GM20431 (cell line): ENCODE data around the gene CCL19.

ENCODE experiments used
- in situ Hi-C: fragments of 300-500 bp; cut with MseI, MboI; formaldehyde crosslinking; loops from one replicate; pipeline ENCODE4 v1.15.0; 2020; ENCODE audit warnings: low sequenced_read_pairs; ENCODE audit not compliant: unreplicated experiment

Gene CCL19

DNA sequence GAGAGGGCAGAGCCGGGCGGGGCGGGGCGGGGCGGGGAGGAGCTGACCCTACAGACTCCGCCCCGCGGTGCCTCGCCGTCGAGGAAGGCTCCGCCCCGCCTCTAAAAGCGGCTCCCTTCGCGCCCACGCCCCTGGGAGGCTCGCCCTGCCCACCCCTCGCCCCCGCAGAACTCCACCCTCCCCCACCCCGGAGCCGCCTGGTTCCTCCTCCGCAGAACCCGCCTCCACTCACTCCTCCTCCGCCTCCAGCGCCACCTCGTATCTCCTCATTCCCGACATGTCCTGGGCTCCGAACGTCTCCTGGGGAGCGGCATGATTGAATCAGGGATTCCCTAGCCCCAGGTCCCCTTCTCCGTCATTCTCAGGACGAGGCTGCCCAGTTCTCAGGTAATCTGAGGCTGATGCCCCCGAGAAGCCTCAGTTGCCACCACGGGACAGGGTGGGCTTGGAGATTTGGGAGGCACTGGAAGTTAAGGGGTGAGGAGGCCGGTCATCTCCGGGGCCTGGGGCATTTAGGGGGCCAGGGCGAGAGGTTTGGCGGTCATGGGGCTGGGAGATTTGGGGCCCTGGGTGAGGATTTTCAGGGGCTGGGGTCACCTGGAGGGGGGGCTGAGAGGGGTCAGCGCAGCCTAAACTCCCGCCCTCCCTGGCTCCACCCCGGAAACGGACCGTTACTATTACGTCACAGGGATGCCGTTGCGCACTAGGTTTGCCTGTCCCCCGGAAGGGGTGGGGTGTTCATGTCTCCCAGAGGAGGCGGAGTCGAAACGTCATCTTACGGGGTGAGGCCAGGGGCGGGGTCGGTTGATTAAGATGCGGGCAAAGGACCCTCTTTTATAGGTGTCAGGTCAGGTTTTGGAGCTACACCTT, 25.5 kb downstream of the CCL19 start:
- in situ Hi-C loops, result no loop called here

DNA sequence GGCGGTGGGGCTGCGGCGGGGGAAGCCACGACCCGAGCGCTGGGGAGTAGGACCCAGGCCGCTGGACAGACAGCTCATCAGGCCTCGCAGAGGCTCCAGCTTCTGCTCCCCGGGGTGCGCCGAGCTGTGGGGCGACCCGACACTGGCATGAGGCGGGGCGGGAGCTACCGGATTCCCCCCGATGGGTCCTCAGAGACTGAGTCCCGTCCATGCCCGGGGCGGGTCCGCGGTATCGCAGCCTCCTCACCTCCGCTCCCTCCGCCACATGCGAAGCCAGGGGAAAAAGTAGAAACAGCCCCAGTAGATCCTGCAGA, 26.1 kb downstream of the CCL19 start:
- in situ Hi-C loops, result no loop called here

DNA sequence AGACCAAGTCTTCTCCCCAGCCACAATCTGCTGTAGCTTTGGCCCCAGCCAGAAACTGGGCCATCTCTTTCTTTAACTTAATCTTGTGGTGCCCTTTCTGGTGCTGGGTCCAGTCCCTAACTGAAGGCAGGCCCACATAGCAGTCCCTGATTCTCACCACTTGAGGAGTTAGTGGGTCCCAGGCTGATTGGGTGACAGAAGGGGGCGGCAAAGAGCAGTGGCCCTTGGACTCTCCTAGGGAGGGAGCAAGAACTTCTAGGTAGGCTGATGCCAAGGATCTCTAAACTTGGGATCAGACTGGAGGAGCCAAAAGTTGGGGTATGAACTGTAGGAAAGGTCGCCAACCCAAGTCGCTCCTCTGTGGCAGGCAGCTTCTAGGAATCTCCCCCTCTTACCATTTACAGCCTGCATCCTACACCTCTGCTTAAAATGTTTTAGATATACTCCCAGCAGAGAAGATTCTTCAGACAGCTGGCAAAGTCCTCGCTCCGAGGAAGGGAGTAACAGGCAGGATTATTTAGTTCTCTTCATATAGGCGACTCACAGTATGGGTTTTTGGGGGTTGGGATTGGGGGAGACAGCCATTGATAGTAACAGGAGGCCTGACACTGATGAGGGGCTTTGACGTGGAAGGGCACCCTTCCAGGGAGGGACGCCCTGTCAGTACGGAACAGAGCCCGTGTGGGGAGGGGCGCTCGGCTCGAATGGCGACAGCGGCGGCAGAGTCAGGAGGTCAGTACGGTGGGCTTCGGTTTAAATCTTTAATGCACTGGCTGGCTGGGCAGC, 26.6 kb downstream of the CCL19 start:
- in situ Hi-C loops, result no loop called here

DNA sequence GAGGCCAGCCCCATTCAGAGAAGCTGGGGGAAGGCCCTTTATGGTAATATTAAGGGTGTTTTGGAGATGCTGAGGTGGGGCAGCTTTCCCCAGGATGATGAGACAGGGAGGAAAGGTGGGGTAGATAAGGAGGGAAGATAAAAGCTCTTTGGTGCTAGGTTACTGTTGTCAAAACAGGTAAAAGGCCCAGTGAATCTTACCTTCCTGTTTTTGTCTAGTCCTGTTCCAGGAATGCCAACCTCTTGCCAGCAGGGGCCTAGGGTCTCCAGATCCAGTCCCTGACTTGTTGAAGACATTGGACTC, 27.8 kb downstream of the CCL19 start:
- in situ Hi-C loops, result no loop called here

DNA sequence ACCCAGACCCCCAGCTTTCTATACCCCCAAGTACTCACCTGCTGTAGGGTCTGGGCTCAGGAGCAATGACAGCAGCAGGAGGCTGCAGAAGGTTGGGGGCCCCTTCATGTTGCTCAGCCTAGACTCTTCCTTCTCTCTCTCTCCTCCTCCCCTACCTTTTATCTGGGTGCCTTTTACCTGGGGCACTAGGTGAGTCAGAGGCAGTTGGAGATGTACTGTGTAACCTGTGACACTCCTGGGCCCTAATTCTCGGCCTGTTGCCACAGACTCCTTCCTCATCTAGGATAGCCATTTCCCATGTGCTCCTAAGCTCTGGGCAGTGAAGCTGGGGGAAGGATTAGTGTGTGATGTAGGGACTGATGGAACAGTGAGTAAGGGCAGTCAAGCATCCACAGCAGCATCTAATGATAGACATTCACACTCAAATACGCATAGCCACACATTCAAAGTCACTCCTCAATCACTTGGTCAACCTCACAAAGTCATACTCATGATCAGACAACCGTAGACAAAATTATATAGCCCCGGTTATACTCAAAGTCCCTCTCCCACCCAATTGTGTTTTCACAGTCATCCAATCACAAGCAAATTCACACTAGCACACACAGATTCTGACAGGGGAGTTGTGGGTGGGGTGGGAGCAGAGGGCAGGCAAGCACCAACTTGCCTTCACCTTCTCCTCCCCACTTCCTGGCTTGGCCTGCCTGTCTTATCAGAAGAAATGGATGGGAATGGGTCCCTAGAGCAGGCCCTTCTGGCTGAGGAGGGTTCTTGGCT, 28.4 kb downstream of the CCL19 start, which contains the start of gene CCL27:
TSS of gene CCL27 (minus strand) at position 132 of the 777 bp plus-strand sequence. CDS start at position 108, 24 bp downstream.
- in situ Hi-C loops, result no loop called here

DNA sequence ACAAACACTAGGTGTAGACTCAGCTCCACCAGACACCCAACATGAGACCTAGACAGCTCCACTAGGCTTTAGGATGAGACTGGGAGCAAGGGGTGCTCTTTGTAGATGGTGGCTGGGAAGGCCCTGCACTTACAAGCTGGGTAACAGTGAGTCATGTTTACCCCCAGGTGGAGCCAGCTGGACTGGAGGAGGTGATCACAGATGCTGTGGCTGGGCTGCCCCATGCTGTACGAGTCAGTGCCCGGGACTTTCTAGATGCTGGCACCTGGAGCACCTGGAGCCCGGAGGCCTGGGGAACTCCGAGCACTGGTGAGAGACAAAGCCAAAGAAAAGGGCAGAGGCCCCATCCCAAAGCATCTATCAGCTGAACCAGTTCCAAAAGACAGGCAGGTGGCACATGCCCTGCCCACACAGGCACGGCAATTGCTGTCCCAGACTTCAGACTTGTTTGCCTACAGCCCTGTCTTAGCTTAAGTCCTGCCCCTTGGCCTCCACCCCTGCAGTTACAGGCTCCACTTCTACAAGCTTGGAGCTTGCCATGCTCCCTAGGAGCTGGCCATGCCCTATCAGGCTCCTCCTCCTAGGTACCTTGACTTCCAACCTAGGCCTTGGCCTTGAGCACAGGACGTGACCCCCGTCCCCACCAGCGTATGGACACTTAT, 31.4 kb downstream of the CCL19 start:
- in situ Hi-C loops, result no loop called here

DNA sequence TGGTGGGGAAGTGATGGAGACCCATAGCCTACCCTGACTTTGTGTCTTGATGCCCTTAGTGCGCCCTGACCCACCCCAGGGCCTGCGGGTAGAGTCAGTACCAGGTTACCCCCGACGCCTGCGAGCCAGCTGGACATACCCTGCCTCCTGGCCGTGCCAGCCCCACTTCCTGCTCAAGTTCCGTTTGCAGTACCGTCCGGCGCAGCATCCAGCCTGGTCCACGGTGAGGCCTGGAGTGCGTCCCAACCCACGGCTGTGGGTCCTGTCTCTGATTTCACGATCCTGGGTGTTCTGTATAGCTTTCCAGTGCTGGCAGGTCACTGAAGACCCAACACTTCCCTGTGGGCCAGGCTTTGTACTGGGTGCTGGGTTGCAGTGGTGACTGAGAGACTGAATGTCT, 32.6 kb downstream of the CCL19 start:
- in situ Hi-C loops, result no loop called here

DNA sequence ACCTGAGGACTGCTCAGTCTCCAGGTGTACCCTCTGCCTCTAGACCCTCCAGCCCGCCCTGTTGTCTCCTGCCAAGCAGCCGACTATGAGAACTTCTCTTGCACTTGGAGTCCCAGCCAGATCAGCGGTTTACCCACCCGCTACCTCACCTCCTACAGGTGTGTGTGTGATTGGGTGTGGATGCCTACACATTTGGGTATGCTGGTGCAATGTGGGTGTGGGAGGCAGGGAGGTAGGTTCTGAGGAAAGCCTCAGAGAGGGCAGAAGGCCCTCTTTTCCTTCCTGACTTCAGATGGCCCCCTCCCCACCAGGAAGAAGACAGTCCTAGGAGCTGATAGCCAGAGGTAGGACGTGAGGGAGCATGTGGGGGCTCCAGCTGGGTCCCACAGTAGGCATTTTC, 34.1 kb downstream of the CCL19 start:
- in situ Hi-C loops, result no loop called here

DNA sequence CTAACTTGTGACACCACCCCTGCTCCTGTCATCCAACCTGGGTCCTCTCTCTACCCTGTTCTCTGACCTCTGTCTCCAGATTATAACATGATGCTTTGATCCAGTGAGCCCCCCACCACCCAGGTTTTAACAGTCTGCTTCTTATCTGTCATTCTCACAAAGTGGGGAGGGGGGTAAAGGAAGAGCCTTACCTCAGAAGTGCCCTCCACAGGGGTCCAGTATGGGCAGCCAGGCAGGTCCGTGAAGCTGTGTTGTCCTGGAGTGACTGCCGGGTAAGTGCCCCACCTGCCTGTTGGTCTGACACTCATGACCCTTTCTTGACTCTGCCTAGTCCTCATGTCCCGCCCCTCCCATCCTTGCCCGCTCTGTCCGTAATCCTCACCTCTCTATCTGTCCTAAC, 35.7 kb downstream of the CCL19 start:
- in situ Hi-C loops, result no loop called here

DNA sequence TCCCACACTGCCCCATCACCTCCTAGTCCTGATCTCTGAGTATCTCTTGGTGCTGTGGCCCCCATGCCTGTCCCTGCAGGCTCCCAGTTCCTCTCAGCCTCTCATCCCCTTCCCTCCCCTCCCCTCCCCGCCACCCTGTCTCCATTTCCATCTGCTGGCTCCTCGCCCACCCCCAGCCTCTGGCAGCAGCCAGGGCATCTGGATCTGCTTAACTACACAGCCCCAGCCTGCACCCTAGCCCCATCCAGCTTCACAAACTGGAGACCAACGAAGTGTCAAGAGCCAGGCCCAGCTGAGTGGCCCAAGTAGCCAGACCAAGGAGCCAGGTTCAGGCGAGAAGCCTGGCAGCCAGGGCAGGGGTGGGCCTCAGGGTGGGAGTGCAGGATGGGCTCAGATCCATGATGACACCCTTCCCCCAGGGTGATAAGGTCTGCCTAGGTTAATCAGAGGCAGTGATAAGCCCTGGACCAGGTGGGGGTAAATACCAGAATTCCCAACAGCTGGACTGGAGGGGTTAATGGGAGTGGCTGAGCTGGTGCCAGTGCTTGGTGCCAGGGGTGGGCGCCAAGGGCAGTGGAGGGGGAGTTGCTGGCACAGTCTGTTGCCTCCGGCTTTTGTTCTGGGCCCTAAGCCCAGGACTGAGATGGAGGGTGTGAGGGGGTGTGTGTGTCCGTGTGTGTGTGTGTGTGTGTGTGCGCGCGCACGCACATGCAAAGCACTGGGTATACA, 36.6 kb downstream of the CCL19 start:
- in situ Hi-C loops, result no loop called here

DNA sequence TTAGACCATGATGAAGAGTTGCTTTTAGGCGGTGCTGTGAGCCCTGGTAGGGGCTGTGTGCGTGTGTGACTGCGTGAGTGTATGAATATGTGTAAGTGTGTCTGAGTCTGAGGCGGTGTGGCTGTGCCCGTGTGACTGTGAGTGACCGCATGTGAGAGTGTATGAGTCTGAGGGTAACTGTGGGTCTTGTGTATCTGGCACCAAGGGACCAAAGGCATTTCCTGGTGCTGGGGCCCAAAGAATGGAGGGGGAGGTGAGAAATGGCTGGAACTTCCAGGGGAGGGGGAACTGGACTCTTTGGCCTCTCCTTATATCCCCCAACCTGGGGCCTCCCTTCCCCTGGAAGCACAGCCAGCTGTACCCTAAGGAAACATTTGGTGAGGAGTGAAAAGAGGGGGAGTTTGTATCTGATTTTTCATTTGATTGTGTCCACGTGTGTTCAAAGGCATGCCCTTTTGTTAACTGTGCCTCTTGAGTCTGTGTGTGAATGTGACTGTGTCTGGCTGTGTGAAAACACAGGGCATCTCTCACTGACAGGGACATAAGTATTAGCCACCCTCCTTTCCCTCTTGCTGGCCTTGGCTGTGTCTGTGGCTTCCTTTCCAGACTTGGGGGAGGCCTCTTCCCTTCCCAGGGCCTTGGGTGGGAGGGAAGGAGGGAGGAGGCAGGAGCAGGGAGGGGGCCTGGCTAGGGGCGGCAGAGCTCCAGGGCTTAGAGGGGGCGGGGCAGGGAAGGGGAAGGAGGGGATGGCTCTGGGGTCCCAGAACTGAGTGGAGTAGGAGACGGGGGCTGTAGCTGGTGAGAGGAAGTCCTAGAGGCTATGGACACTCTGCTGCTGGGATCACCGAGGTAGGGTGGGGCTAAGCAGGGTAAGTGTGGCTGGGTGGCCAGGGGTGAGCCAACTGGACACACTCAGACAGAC, 37.7 kb downstream of the CCL19 start:
- in situ Hi-C loops, result no loop called here

DNA sequence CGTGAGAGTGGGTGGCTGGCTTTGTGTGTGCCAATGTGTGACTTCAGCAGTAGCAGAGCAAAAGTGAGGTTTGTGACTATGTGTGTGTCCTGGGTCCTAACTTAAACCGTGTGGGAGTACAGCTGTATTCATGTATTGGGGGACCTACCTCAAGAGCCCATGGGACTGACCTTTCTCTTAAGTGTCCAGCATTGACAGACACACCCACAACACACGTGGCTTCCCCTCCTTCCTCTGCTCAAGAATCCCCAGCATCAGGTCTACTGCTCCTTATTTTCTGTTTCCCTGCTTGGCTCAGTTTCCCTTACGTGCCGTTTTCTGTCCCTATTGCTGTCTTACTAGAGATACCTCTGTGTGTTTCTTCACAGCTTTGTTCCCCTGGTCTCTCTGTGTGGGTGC, 38.5 kb downstream of the CCL19 start:
- in situ Hi-C loops, result no loop called here

DNA sequence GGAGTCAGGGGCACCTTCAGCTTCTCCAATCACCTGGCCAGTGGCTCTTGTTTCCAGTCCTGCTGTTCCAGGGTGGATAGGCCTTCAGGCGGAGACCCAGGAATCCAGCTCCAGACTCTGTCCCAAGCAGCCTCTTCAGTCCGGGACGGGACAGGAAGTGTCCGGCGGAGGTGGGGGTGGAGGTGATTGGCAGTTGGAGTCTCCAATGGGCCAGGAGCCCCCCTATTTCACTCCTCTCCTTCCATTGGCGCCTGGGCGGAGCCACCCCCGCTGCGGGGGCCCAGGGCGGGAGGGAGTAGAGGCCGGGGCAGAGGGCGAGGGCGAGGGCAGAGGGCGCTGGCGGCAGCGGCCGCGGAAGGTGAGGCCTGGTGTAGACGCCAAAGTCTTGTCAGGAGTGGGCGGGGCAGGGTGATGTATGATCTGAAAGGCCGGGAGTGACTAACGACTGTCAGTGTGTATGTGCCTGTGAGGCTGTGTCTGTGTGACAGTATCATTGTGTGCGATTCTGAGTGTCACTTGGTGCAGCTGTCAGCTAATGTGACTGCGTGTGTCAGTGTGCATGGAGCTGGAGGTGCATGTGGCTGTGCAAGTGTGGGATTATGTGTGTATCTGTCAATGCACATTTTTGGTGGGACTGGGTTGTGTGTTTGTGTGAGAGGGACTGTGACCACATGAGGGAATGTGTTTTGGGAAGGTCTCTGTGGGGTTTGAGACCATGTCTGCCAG, 39.0 kb downstream of the CCL19 start, which contains the start of gene IL11RA:
TSS of gene IL11RA (plus strand) at position 310 of the 726 bp plus-strand sequence. CDS start 3,033 bp downstream, outside the sequence.
- in situ Hi-C loops, result no loop called here

DNA sequence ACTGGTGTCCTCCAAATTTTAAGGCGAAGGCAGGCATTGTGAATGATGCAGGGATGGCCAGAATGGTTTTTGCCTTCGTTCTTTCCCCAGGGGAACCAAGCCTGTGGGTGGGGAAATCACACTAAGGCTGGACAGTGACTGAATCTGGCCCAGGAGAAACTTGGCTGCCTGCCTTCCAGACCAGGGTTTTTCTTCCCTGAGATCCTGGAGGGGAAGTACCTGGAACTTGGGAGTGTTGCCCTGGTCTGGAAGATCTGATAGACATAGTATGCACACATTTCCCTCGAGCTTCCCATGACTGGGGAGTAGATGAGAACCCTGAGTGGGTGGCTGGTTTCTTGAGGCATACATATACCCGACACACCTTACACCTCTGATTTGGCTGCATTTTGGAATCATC, 39.8 kb downstream of the CCL19 start:
- in situ Hi-C loops, result no loop called here

DNA sequence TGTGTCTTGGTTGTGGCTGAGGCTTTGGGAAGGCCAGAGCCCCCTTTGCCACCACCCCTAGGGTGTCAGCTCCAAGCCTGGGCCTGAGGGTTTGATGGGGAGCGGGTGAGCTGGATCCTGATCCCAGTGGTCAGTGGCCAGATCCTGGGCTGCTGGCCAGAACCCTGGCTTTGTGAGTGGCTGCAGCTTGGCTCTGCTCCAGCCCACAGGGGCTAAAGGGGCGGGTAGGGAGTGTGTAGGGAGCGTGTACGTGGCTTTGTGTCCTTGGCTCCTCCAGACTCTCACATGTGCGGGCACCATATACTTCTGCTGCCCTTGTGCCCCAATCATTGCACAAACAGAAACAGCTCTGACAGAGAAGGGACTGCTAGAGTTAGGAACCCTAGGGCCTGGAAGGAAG, 40.3 kb downstream of the CCL19 start:
- in situ Hi-C loops, result no loop called here

DNA sequence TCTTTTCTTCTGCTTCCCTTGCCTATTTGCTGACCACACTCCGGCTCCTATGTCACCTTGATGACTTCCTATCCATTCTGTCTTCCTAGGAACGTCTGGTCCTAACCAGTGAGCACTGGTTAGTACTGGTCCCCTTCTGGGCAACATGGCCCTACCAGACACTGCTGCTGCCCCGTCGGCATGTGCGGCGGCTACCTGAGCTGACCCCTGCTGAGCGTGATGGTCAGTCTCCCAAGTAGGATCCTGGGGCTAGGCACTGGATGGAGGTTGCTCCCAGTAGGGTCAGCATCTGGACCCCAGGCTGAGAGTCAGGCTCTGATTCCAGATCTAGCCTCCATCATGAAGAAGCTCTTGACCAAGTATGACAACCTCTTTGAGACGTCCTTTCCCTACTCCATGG, 42.4 kb downstream of the CCL19 start:
- in situ Hi-C loops, result no loop called here

DNA sequence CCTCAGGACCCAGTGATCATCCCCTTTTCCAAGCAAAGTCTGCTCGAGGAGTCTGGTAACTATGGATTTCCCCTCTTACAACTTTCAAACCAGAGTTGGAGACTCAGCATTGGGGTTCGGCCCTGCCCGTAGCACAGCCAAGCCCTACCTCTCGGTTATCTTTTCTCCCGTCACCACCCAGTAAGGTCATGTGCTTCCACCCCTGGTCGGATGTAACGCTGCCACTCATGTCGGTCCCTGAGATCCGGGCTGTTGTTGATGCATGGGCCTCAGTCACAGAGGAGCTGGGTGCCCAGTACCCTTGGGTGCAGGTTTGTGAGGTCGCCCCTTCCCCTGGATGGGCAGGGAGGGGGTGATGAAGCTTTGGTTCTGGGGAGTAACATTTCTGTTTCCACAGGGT, 43.4 kb downstream of the CCL19 start:
- in situ Hi-C loops, result no loop called here

DNA sequence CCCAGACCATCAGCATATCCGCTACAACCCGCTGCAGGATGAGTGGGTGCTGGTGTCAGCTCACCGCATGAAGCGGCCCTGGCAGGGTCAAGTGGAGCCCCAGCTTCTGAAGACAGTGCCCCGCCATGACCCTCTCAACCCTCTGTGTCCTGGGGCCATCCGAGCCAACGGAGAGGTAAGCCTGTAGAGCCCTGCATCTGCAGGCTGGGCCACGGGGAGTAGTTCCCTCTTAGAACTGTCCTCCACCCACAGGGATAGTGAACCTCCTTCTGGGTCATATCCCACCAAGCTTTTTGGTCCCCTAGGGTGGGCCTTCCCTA, 44.0 kb downstream of the CCL19 start:
- in situ Hi-C loops, result no loop called here
